ENCODE data around the gene MRPL11. TPM values are rescaled to one million over a fixed set of nuclear protein-coding genes. Genes with fewer than 3 reads are reported as not detected.

Gene MRPL11
- 31.1 to 51.7 TPM (median 43.9 TPM) in 3 replicates for polyA plus RNA-seq
- polyA plus RNA-seq (2011; ENCODE audit: low read depth): 7.8 TPM
- 36.9 and 38.3 TPM in 2 replicates for polyA plus RNA-seq (2011; cell fraction: cytosol; rRNA removed)
- polyA plus RNA-seq (2011; cell fraction: nucleus; rRNA removed): 14.0 and 14.1 TPM in 2 replicates
- polyA plus RNA-seq (2012; ENCODE audit: low replicate concordance): 29.4 and 50.1 TPM in 2 replicates
- polyA minus RNA-seq: 11.1 to 34.4 TPM (median 13.7 TPM) in 3 replicates
- 16.1 TPM for polyA minus RNA-seq (2011; cell fraction: cytosol; rRNA and poly(A)+ RNA removed)
- polyA minus RNA-seq (2011; cell fraction: nucleus; rRNA and poly(A)+ RNA removed): 2.5 and 3.3 TPM in 2 replicates

GRCh38 chr11:66438504-66439466, at the start of gene MRPL11:
MRPL11 (minus strand) TSS chr11:66438848; CDS start chr11:66438754, 94 bp downstream.
- Histone ChIP-seq H3K27me3 (ENCODE audit: control insufficient read depth, extremely low read depth, insufficient read depth, low read length) (no peaks in the 10 kb centered on the region), H3K4me1 (ENCODE audit: control insufficient read depth, extremely low read depth, insufficient read depth, low read length) (peaks cover 5% of the 10 kb centered on the region), H3K9me3 (ENCODE audit: control insufficient read depth, low read depth, low read length) (no peaks in the 10 kb centered on the region), H3K36me3 (ENCODE audit: control insufficient read depth in 2 of 2, extremely low read depth in 1 of 2, insufficient read depth in 2 of 2, low read length in 2 of 2) (peaks cover 4 to 7% of the 10 kb centered on the region in 2 experiments), H2AFZ (ENCODE audit: control insufficient read depth, low read length) (peak within 1 kb of the TSS; percentile 99), H3K9me1 (ENCODE audit: control insufficient read depth, extremely low read depth, insufficient read depth, low read length) (no peaks in the 10 kb centered on the region), H3K4me3 (ENCODE audit: control insufficient read depth in 2 of 3, extremely low read depth in 1 of 3, insufficient read depth in 2 of 3, low read depth in 1 of 3, low read length in 3 of 3) (peak within 1 kb of the TSS; percentile 54 to 75 (median 68)), H3K79me2 (ENCODE audit: control insufficient read depth, insufficient read depth, low read length) (peaks cover 9% of the 10 kb centered on the region), H3K27ac (ENCODE audit: control insufficient read depth, insufficient read depth, low read length) (peak within 1 kb of the TSS; percentile 94), H4K20me1 (ENCODE audit: control insufficient read depth, extremely low read depth, insufficient read depth, low read length) (no peaks in the 10 kb centered on the region), H3K9ac (ENCODE audit: control insufficient read depth, extremely low read depth, insufficient read depth, low read length) (peak within 1 kb of the TSS; percentile 91), H3K4me2 (ENCODE audit: control insufficient read depth, extremely low read depth, insufficient read depth, low read depth, low read length) (peak within 1 kb of the TSS; percentile 96)
- DNase-seq (ENCODE audit: low read depth, low spot score) (peak; percentile 48), FAIRE-seq (peak; percentile 96)
- dilution Hi-C loops (cut with MboI; ENCODE audit: extremely low pct_ligation_motif_present, low sequenced_read_pairs): no loop called here
- no peak for TF ChIP-seq EZH2 (IDR thresholded peaks at IDR 0.05; ENCODE audit: low read length)
- TF ChIP-seq, protein P1, sequence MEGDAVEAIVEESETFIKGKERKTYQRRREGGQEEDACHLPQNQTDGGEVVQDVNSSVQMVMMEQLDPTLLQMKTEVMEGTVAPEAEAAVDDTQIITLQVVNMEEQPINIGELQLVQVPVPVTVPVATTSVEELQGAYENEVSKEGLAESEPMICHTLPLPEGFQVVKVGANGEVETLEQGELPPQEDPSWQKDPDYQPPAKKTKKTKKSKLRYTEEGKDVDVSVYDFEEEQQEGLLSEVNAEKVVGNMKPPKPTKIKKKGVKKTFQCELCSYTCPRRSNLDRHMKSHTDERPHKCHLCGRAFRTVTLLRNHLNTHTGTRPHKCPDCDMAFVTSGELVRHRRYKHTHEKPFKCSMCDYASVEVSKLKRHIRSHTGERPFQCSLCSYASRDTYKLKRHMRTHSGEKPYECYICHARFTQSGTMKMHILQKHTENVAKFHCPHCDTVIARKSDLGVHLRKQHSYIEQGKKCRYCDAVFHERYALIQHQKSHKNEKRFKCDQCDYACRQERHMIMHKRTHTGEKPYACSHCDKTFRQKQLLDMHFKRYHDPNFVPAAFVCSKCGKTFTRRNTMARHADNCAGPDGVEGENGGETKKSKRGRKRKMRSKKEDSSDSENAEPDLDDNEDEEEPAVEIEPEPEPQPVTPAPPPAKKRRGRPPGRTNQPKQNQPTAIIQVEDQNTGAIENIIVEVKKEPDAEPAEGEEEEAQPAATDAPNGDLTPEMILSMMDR (optimal IDR thresholded peaks at IDR 0.05 in 1 of 3, IDR thresholded peaks at IDR 0.05 in 1 of 3, conservative IDR thresholded peaks at IDR 0.05 in 1 of 3; ENCODE audit: extremely low read depth in 1 of 3, insufficient read depth in 2 of 3, low read length in 3 of 3): peak; percentile 66 to 96 (median 86)

DNA sequence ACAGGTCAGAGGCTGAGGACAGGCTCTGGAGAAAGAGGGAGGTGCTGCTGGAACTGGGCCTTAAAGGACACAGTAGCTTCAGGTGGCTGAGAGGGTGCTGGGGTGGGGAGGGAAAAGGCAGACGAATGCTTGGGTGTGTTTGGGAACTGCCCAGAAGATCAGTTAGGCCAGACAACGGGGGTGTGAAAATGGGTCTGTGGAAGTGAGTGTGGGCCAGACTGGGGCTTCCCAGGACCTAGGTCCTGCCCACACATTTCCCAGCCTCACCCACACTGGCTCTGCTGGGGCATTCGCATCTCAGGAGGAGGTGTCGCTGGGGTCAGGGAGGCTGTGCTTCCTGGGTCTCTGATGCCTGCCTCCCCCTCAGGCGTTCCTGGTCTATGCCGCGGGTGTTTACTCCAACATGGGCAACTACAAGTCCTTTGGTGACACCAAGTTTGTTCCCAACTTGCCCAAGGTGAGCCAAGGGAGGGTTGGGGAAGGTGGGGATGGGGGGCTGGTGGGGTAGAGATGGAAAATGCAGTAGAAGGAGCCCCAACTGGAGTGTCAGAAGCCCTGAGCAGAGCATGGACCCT, 46.2 kb upstream of the MRPL11 start:
- H3K9me3 ChIP-seq (ENCODE audit: control insufficient read depth, low read depth, low read length): no peaks in the 10 kb centered on the region
- H3K4me1 ChIP-seq (ENCODE audit: control insufficient read depth, extremely low read depth, insufficient read depth, low read length): peaks cover 6% of the 10 kb centered on the region
- no peaks in the 10 kb centered on the region for H3K9me1 ChIP-seq (ENCODE audit: control insufficient read depth, extremely low read depth, insufficient read depth, low read length)
- H3K4me3 ChIP-seq (ENCODE audit: control insufficient read depth in 2 of 3, extremely low read depth in 1 of 3, insufficient read depth in 2 of 3, low read depth in 1 of 3, low read length in 3 of 3): no peak overlapping the region
- no peaks in the 10 kb centered on the region for H4K20me1 ChIP-seq (ENCODE audit: control insufficient read depth, extremely low read depth, insufficient read depth, low read length)
- H3K79me2 ChIP-seq (ENCODE audit: control insufficient read depth, insufficient read depth, low read length): peaks cover 3% of the 10 kb centered on the region
- DNase-seq (ENCODE audit: low read depth, low spot score) (no peak), FAIRE-seq (no peak)
- dilution Hi-C loops (cut with MboI; ENCODE audit: extremely low pct_ligation_motif_present, low sequenced_read_pairs): no loop called here
- no peak overlapping the region for H3K27ac ChIP-seq (ENCODE audit: control insufficient read depth, insufficient read depth, low read length)
- no peak overlapping the region for H2AFZ ChIP-seq (ENCODE audit: control insufficient read depth, low read length)
- H3K27me3 ChIP-seq (ENCODE audit: control insufficient read depth, extremely low read depth, insufficient read depth, low read length): no peaks in the 10 kb centered on the region
- peaks cover 23 to 33% of the 10 kb centered on the region in 2 experiments for H3K36me3 ChIP-seq (ENCODE audit: control insufficient read depth in 2 of 2, extremely low read depth in 1 of 2, insufficient read depth in 2 of 2, low read length in 2 of 2)
- H3K4me2 ChIP-seq (ENCODE audit: control insufficient read depth, extremely low read depth, insufficient read depth, low read depth, low read length): no peak overlapping the region
- H3K9ac ChIP-seq (ENCODE audit: control insufficient read depth, extremely low read depth, insufficient read depth, low read length): no peak overlapping the region
- TF ChIP-seq EZH2 (IDR thresholded peaks at IDR 0.05; ENCODE audit: low read length): no peak
- TF ChIP-seq, protein P1 (optimal IDR thresholded peaks at IDR 0.05 in 1 of 3, IDR thresholded peaks at IDR 0.05 in 1 of 3, conservative IDR thresholded peaks at IDR 0.05 in 1 of 3; ENCODE audit: extremely low read depth in 1 of 3, insufficient read depth in 2 of 3, low read length in 3 of 3): no peak
